Measurements from ENCODE around the gene KRT38. TPM values are rescaled to one million over a fixed set of nuclear protein-coding genes. Genes with fewer than 3 reads are reported as not detected.

The KRT38 gene
- total and polyA plus RNA-seq, 2 of the 8 experiments (the other 6 are each of a cell fraction or from before 2014, with no cell fraction given): not detected

GRCh38 chr17:41452281-41452680 is 11.5 kb upstream of the KRT38 start:
- no peak overlapping the region for H3K56ac ChIP-seq (replicated peaks; ENCODE audit: insufficient read length, low read depth, low read length)
- H2BK5ac ChIP-seq (ENCODE audit: low read depth, low read length): no peak overlapping the region
- no peak overlapping the region for H2BK12ac ChIP-seq (ENCODE audit: low read depth, low read length)
- 62% methylated on average over 4 of the region's 4 CpGs; no CpG with 5 or more reads in 1 of the 2 experiments for WGBS, 2 experiments (ENCODE audit: extremely low coverage in 1 of 2, insufficient coverage in 1 of 2, insufficient read length in 1 of 2, insufficient replicate concordance in 2 of 2, low coverage in 1 of 2, low lambda C conversion rate in 2 of 2, missing lambda C conversion rate in 1 of 2)
- peaks cover 3 to 9% of the 10 kb centered on the region in 2 experiments; a peak in 2 of 4 replicates for H3K9me3 ChIP-seq (ENCODE audit: insufficient read depth in 2 of 2, low read depth in 1 of 2, low read length in 1 of 2)
- H3K36me3 ChIP-seq (ENCODE audit: control insufficient read depth in 2 of 4, insufficient read depth in 4 of 4, low read length in 3 of 4): no peaks in the 10 kb centered on the region
- TF ChIP-seq E2F6 (IDR thresholded peaks at IDR 0.05) (no peak), BCL11A (IDR thresholded peaks at IDR 0.05; ENCODE audit: low read depth in 2 of 2, low read length in 2 of 2) (no peak), TAF7 (optimal IDR thresholded peaks at IDR 0.05; ENCODE audit: borderline replicate concordance, low read depth, low read length) (no peak), SIN3A (conservative IDR thresholded peaks at IDR 0.05 in 1 of 2, IDR thresholded peaks at IDR 0.05 in 1 of 2; ENCODE audit: low read depth in 1 of 2, low read length in 2 of 2) (no peak), JUND (IDR thresholded peaks at IDR 0.05; ENCODE audit: low read length) (no peak), TEAD4 (IDR thresholded peaks at IDR 0.05; ENCODE audit: low read depth, low read length) (no peak), SRF (IDR thresholded peaks at IDR 0.05; ENCODE audit: low read depth, low read length) (no peak)
- H3K79me2 ChIP-seq (ENCODE audit: control insufficient read depth in 1 of 2, insufficient read depth in 2 of 2, low read length in 2 of 2): no peaks in the 10 kb centered on the region
- H3K4me3 ChIP-seq (ENCODE audit: extremely low read depth in 1 of 4, insufficient read depth in 2 of 4, low read depth in 3 of 4, low read length in 4 of 4): no peak overlapping the region
- no peak overlapping the region for H4K5ac ChIP-seq (ENCODE audit: insufficient read length, low read depth, low read length)
- H3K27ac ChIP-seq (ENCODE audit: low read depth, low read length): no peak overlapping the region
- no peak overlapping the region for H3K4me2 ChIP-seq (ENCODE audit: insufficient read depth in 1 of 2, low read depth in 2 of 2, low read length in 2 of 2)
- H2AK5ac ChIP-seq (ENCODE audit: low read depth, low read length): no peak overlapping the region
- no peak overlapping the region for H4K91ac ChIP-seq (replicated peaks; ENCODE audit: insufficient read length, low read length)
- H2BK20ac ChIP-seq (ENCODE audit: low read length): no peak overlapping the region
- no peaks in the 10 kb centered on the region; the same call in 1 of the 2 replicates for H3K23me2 ChIP-seq (ENCODE audit: low read depth, low read length)
- ChIA-PET CTCF (ENCODE audit: partially characterized antibody) (interaction anchor here (1.0 to 1.8 kb wide), 4 partner anchors 9 to 35 kb away, joined by 3 to 4 read pairs (median 3); no protein-coding TSS in a partner anchor), POLR2A (ENCODE audit: partially characterized antibody) (no interaction called here)
- no peak overlapping the region for H3K14ac ChIP-seq (ENCODE audit: insufficient read length)
- H4K8ac ChIP-seq (ENCODE audit: extremely low read depth, insufficient read depth, low read length): no peak overlapping the region
- H3K27me3 ChIP-seq (replicated peaks in 1 of 4; ENCODE audit: control insufficient read depth in 3 of 4, extremely low read depth in 1 of 4, insufficient read depth in 3 of 4, low read length in 3 of 4): no peaks in the 10 kb centered on the region
- no peak overlapping the region for H3K4ac ChIP-seq (replicated peaks; ENCODE audit: insufficient read length, low read depth, low read length)
- no peaks in the 10 kb centered on the region; a peak in 1 of 7 replicates for H3K4me1 ChIP-seq (replicated peaks in 1 of 4; ENCODE audit: control insufficient read depth in 3 of 4, insufficient read depth in 4 of 4, low read length in 3 of 4)
- no peak overlapping the region for H2BK120ac ChIP-seq (replicated peaks; ENCODE audit: low read depth, low read length)
- DNase-seq (ENCODE audit: low read depth in 1 of 2, low spot score in 2 of 2): no peak
- no peak for FAIRE-seq
- H4K20me1 ChIP-seq (replicated peaks in 1 of 2; ENCODE audit: control insufficient read depth in 1 of 2, insufficient read depth in 2 of 2, low read length in 2 of 2): no peaks in the 10 kb centered on the region
- H3K9ac ChIP-seq (replicated peaks in 1 of 4; ENCODE audit: extremely low read depth in 1 of 4, low read depth in 3 of 4, low read length in 3 of 4): no peak overlapping the region
- no peaks in the 10 kb centered on the region for H3K79me1 ChIP-seq (ENCODE audit: low read depth, low read length)
- no peak overlapping the region for H3K18ac ChIP-seq (ENCODE audit: extremely low read depth, low read length)
- no peak overlapping the region for H3K23ac ChIP-seq (ENCODE audit: insufficient read length)
- no peak overlapping the region for H2AFZ ChIP-seq (ENCODE audit: low read length)
- no peak overlapping the region for H2BK15ac ChIP-seq (ENCODE audit: low read length)

Data from H1 (cell line).